Spleen (tissue), 7 donors: ENCODE measurements around the gene CLCN3.

Source experiments
- CTCF ChIP-seq, 11 experiments: fragments of 200-600 bp in 7 of 11; fragments of 450-650 bp in 4 of 11; sonication (generic) in 4 of 11; IDR thresholded peaks in 8 of 11; conservative IDR thresholded peaks in 3 of 11; 1 replicate in 7 of 11; 2 replicates in 4 of 11; pipeline versions ENCODE4 v1.4.0 to v1.8.0; 2016 to 2021; ENCODE audit warnings: antibody characterized with exemption in 11 of 11, inconsistent platforms in 4 of 11, mild to moderate bottlenecking in 1 of 11
- POLR2A ChIP-seq, 3 donors: fragments of 450-650 bp; IDR thresholded peaks; one replicate each; pipeline ENCODE4 v1.5.1; 2017; ENCODE audit warnings: antibody characterized with exemption in 3 of 3, mild to moderate bottlenecking in 1 of 3
- POLR2AphosphoS5 ChIP-seq, 3 donors: sonication (generic); formaldehyde crosslinking; IDR thresholded peaks; one replicate each; pipeline ENCODE4 v1.5.1; 2017; ENCODE audit warnings: antibody characterized with exemption in 3 of 3
- donor health status: DM: no; HTN: no; CAD: no; lungs with moderate emphysema.
- donor health status: DM: no; HTN: no; CAD: no.
- donor health status: DM: no; HTN: no; CAD: no.

- TF ChIP-seq CTCF (IDR thresholded peaks at IDR 0.05 in 8 of 11, conservative IDR thresholded peaks at IDR 0.05 in 3 of 11): no peak
- no peak for TF ChIP-seq POLR2AphosphoS5 (IDR thresholded peaks at IDR 0.05)
- no peak for TF ChIP-seq POLR2A (IDR thresholded peaks at IDR 0.05)
Measured at GRCh38 chr4:169627307-169627706, 6.9 kb downstream of the CLCN3 start.
